Measurements from ENCODE around the gene RECQL5. TPM values are rescaled to one million over a fixed set of nuclear protein-coding genes. Genes with fewer than 3 reads are reported as not detected.
"Not testable (repeated sequence)": the region's sequence is repeated elsewhere in the genome, so short reads cannot be mapped to it uniquely, and the experiment has no call there.

Gene RECQL5
- total RNA-seq, 1 donor from 2014 or later: 34.4 TPM

DNA sequence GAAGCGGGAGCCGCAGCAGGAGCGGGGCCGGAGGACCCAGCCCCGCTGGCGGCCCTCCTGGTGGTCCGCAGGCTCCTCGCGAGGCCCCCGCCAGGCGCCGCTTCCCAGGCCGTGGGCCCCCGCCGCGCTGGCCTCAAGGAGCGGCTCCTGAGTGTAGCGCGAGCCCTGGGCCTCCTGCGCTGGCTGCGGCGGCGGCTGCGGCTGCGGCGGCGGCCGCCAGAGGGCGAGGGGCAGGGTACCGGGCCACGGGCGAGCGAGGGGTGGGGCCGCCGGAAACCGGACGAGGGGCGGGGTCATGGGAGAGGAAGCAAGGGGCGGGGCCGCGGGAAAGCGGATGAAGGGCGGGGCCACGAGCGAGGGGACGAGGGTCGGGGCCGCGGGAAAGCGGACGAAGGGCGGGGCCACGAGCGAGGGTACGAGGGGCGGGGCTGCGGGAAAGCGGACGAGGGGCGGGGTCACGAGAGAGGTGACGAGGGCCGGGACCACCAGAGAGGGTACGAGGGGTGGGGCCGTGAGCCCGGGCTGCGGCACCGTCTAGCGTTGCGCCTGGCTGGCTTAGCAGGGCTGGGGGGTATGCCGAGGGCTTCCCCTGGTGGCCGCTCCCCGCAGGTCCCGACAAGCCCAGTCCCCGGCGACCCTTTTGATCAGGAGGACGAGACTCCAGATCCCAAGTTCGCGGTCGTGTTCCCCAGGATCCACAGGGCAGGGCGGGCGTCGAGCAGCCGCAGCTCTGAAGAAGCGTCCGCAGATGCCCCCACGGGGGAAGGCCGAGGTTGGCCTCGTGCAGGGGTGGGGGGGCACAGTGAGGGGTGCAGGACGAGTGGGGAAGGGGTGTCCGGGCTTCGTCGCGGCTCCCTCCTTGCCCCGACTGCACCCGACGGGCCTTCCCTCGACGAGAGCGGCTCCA lies 77.7 kb downstream of the RECQL5 start:
- H3K4me3 Mint-ChIP-seq: peak overlapping the region; percentile 80
- intact Hi-C loops (cut with micrococcal nuclease): loop anchor here (1.0 to 5.0 kb wide), 4 partner anchors 72 to 407 kb away; partner anchors contain the start of genes RECQL5, SAP30BP, SUMO2 and TSEN54
- no peaks in the 10 kb centered on the region for H3K36me3 Mint-ChIP-seq (ENCODE audit: low read depth)
- peaks cover 2% of the 10 kb centered on the region for H3K4me1 Mint-ChIP-seq
- peak overlapping the region; percentile 66 for H3K27ac Mint-ChIP-seq
- peak; percentile 97 for DNase-seq
- peaks cover 27% of the 10 kb centered on the region for H3K27me3 Mint-ChIP-seq
- H3K9me3 Mint-ChIP-seq: no peaks in the 10 kb centered on the region

DNA sequence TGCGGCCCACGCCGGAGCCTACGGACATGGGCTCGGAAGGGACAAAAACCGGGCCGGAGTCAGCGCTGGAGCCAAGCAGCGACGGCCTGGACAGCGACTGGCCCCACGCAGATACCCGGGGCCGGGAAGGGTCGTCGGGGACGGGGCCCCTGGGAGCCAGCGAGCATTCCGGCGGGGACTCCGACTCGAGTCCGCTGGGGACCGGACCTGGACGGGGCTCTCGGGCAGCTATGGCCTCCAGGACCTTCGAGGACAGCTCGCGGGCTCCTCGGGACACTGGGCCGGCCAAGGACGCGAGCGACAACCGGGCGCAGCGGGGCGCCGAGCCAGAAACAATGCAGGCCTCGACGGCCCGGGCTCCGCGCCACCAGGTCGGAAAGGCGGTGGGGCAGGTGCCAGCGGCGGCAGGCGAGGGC lies 78.3 kb downstream of the RECQL5 start:
- DNase-seq: no peak
- Mint-ChIP-seq H3K9me3 (no peaks in the 10 kb centered on the region), H3K27ac (no peak overlapping the region), H3K4me1 (peaks cover 2% of the 10 kb centered on the region), H3K27me3 (peaks cover 28% of the 10 kb centered on the region), H3K36me3 (ENCODE audit: low read depth) (no peaks in the 10 kb centered on the region), H3K4me3 (peak overlapping the region; percentile 67)
- intact Hi-C loops (cut with micrococcal nuclease): loop anchor here (1.0 to 5.0 kb wide), 4 partner anchors 72 to 406 kb away; partner anchors contain the start of genes RECQL5, SAP30BP, SUMO2 and TSEN54

DNA sequence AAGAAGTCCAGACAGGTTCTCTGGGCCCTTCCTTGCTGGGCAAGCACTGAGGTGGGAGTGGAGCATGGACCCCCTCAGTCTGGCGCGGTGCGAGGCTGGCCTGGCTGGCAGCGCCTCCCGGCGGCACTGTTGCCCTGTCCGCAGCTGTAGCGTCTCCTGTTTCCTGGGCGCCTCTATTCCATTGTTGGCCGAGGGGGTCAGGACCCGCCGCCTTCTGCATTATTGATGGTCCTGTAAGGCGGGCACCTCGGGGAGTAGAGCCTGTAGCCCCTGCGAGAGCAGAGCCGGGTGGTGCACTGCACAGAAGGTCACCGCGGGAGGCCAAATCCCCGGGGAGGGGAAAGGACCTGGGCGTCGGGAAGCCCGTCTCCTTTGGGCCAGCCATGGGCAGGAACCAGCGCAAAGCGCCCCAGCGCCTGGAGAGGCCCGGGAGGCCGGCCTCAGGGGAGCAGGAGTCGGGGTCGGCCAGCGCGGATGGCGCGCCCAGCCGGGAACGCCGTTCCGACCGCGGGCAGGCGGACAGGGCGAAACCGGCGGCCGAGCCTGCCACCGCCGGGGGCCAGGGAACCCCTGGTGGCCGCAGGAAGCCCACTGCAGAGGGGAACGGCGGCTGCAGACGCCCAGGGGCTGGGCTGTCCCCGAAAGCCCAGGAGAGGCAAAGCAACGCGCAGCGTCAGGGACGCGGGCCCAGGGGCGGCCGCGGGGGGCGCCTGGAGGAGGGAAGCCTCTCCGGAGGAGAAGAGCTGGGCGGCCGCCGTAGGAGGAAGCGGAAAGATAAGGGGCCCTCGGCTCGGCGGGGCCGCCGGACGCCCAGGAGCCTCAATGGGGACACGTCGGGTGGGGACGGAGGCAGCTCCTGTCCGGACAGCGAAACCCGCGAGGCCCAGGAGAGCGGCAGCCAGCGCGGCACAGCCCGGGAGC lies 79.0 kb downstream of the RECQL5 start, which contains the start of gene MYO15B:
Gene MYO15B, plus strand, starts transcription at position 126 of the 921 bp plus-strand sequence. Its CDS starts 258 bp downstream, at position 384.
- peak; percentile 88 for DNase-seq
- Mint-ChIP-seq H3K27ac (peak within 1 kb of the TSS; percentile 76), H3K4me3 (peak within 1 kb of the TSS; percentile 67), H3K4me1 (peaks cover 3% of the 10 kb centered on the region), H3K9me3 (no peaks in the 10 kb centered on the region), H3K27me3 (peaks cover 29% of the 10 kb centered on the region), H3K36me3 (ENCODE audit: low read depth) (no peaks in the 10 kb centered on the region)
- intact Hi-C loops (cut with micrococcal nuclease): loop anchor here (2.0 to 5.0 kb wide), 3 partner anchors 71 to 406 kb away; partner anchors contain the start of genes RECQL5, SAP30BP, SUMO2 and TSEN54

DNA sequence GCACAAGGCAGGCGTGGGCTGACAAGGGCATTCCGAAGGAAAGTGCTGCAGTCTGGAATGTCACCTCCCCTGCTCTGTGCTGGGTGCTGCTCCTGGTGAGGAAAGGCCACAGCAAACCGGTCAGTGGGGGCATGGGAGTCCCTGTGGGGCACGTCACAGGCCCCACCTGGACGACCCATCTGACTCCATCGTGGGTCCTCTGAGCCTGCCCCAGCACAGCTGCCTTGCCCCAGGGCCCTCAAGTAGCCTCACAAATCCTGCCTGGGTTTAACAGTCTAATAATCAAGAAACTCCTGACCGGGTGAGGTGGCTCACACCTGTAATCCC lies 82.1 kb downstream of the RECQL5 start:
- H3K36me3 Mint-ChIP-seq (ENCODE audit: low read depth): no peaks in the 10 kb centered on the region
- no peak for DNase-seq
- peaks cover 4% of the 10 kb centered on the region for H3K9me3 Mint-ChIP-seq
- no peak overlapping the region for H3K27ac Mint-ChIP-seq
- intact Hi-C loops (cut with micrococcal nuclease): loop anchor here (5.0 kb wide), 1 partner anchor 403 kb away; the partner anchor contains the start of gene SUMO2
- no peak overlapping the region for H3K4me3 Mint-ChIP-seq
- peaks cover 12% of the 10 kb centered on the region for H3K4me1 Mint-ChIP-seq
- peaks cover 32% of the 10 kb centered on the region for H3K27me3 Mint-ChIP-seq

DNA sequence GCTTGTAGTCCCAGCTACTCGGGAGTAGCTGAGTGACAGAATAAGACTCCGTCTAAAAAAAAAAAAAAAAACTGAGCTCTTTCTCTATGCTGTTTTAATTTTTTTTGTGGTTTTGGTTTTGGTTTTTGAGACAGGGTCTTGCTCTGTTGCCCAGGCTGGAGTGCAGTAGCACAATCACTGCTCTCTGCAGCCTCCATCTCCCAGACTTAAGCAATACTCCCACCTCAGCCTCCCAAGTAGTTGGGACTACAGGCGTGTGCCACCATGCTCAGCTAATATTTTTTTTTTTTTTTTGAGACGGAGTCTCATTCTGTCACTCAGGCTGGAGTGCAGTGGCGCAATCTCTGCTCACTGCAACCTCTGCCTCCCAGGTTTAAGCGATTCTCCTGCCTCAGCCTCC lies 83.8 kb downstream of the RECQL5 start:
- H3K9me3 Mint-ChIP-seq; H3K4me3 Mint-ChIP-seq; intact Hi-C loops (cut with micrococcal nuclease); H3K27ac Mint-ChIP-seq; DNase-seq; H3K36me3 Mint-ChIP-seq (ENCODE audit: low read depth): not testable (repeated sequence)
- Mint-ChIP-seq H3K4me1 (peaks cover 12% of the 10 kb centered on the region), H3K27me3 (peaks cover 35% of the 10 kb centered on the region)

DNA sequence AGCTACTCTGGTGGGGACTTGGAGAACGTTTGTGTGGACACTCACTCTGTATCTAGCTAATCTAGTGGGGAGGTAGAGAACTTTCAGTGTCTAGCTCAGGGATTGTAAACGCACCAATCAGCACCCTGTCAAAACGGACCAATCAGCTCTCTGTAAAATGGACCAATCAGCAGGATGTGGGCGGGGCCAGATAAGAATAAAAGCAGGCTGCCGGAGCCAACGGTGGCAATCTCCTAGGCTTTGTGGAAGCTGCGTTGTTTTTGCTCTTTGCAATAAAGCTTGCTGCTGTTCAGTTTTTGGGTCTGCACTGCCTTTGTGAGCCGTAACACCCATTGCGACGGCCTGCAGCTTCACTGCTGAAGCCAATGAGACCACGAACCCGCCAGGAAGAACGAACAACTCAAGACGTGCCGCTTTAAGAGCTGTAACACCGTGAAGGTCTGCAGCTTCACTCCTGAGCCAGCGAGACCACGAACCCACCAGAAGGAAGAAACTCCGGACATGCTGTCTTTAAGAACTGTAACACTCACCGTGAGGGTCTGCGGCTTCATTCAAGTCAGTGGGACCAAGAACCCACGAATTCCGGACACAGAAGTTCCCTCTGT lies 85.7 kb downstream of the RECQL5 start:
- H3K4me1 Mint-ChIP-seq: peaks cover 10% of the 10 kb centered on the region
- intact Hi-C loops (cut with micrococcal nuclease); H3K9me3 Mint-ChIP-seq; H3K36me3 Mint-ChIP-seq (ENCODE audit: low read depth): not testable (repeated sequence)
- DNase-seq: peak; percentile 87
- H3K27me3 Mint-ChIP-seq: peaks cover 22% of the 10 kb centered on the region
- H3K4me3 Mint-ChIP-seq: peak overlapping the region; percentile 83
- peak overlapping the region; percentile 39 for H3K27ac Mint-ChIP-seq

Other genes with a start within 250 kb of the RECQL5 start
- gene TMEM94, start 210.5 kb downstream of the RECQL5 start, total RNA-seq: 68.9 and 69.5 TPM in 2 replicates
- 1.4 and 1.6 TPM in 2 replicates for gene CASKIN2, start 151.6 kb downstream of the RECQL5 start, total RNA-seq
- gene TSEN54, start 150.6 kb downstream of the RECQL5 start, total RNA-seq: 61.7 and 66.4 TPM in 2 replicates
- gene LLGL2, start 141.5 kb downstream of the RECQL5 start, total RNA-seq: 6.5 and 9.0 TPM in 2 replicates
- gene MYO15B, start 79.4 kb downstream of the RECQL5 start, total RNA-seq: 24.3 and 25.4 TPM in 2 replicates
- 0.14 and 0.38 TPM in 2 replicates for gene SMIM5, start 33.7 kb downstream of the RECQL5 start, total RNA-seq
- 109 and 115 TPM in 2 replicates for gene SAP30BP, start 184 bp upstream of the RECQL5 start, total RNA-seq
- gene ITGB4, start 54.3 kb upstream of the RECQL5 start, total RNA-seq: 0.71 and 1.8 TPM in 2 replicates
- gene GALK1, start 98.0 kb upstream of the RECQL5 start, total RNA-seq: 53.3 and 54.7 TPM in 2 replicates
- 28.9 and 30.0 TPM in 2 replicates for gene UNK, start 117.7 kb upstream of the RECQL5 start, total RNA-seq
- gene UNC13D, start 177.2 kb upstream of the RECQL5 start, total RNA-seq: 158 and 161 TPM in 2 replicates
- 68.9 and 70.0 TPM in 2 replicates for gene WBP2, start 188.2 kb upstream of the RECQL5 start, total RNA-seq
- gene TRIM47, start 211.4 kb upstream of the RECQL5 start, total RNA-seq: 25.2 and 33.2 TPM in 2 replicates
- gene TRIM65, start 229.8 kb upstream of the RECQL5 start, total RNA-seq: 47.6 and 48.1 TPM in 2 replicates
- 151 and 157 TPM in 2 replicates for gene MRPL38, start 237.7 kb upstream of the RECQL5 start, total RNA-seq